Measurements from ENCODE around the gene AP3B2. TPM values are rescaled to one million over a fixed set of nuclear protein-coding genes. Genes with fewer than 3 reads are reported as not detected.

The AP3B2 gene
- polyA plus RNA-seq, 1 donor (not counting 4 experiments of a cell fraction or from before 2014, with no cell fraction given) = 0.25 TPM

- Histone ChIP-seq H3K4me1 (ENCODE audit: control insufficient read depth, extremely low read depth, insufficient read depth, low read length) (no peaks in the 10 kb centered on the region), H3K79me2 (ENCODE audit: control insufficient read depth, insufficient read depth, low read length) (no peaks in the 10 kb centered on the region), H3K27me3 (ENCODE audit: control insufficient read depth, extremely low read depth, insufficient read depth, low read length) (peaks cover 3% of the 10 kb centered on the region), H4K20me1 (ENCODE audit: control insufficient read depth, extremely low read depth, insufficient read depth, low read length) (no peaks in the 10 kb centered on the region), H2AFZ (ENCODE audit: control insufficient read depth, low read length) (no peak overlapping the region), H3K36me3 (ENCODE audit: control insufficient read depth in 2 of 2, extremely low read depth in 1 of 2, insufficient read depth in 2 of 2, low read length in 2 of 2) (no peaks in the 10 kb centered on the region), H3K9ac (ENCODE audit: control insufficient read depth, extremely low read depth, insufficient read depth, low read length) (no peak overlapping the region), H3K4me2 (ENCODE audit: control insufficient read depth, extremely low read depth, insufficient read depth, low read depth, low read length) (no peak overlapping the region), H3K27ac (ENCODE audit: control insufficient read depth, insufficient read depth, low read length) (no peak overlapping the region), H3K9me3 (ENCODE audit: control insufficient read depth, low read depth, low read length) (no peaks in the 10 kb centered on the region), H3K4me3 (ENCODE audit: control insufficient read depth in 2 of 3, extremely low read depth in 1 of 3, insufficient read depth in 2 of 3, low read depth in 1 of 3, low read length in 3 of 3) (no peak overlapping the region), H3K9me1 (ENCODE audit: control insufficient read depth, extremely low read depth, insufficient read depth, low read length) (no peaks in the 10 kb centered on the region)
- FAIRE-seq (no peak), DNase-seq (ENCODE audit: low read depth, low spot score) (no peak)
- dilution Hi-C loops (cut with MboI; ENCODE audit: extremely low pct_ligation_motif_present, low sequenced_read_pairs) = no loop called here
- TF ChIP-seq EZH2 (IDR thresholded peaks at IDR 0.05; ENCODE audit: low read length) = no peak
- TF ChIP-seq CTCF (optimal IDR thresholded peaks at IDR 0.05 in 1 of 3, IDR thresholded peaks at IDR 0.05 in 1 of 3, conservative IDR thresholded peaks at IDR 0.05 in 1 of 3; ENCODE audit: extremely low read depth in 1 of 3, insufficient read depth in 2 of 3, low read length in 3 of 3) = no peak
Measured at GRCh38 chr15:82666606-82667005, 43.1 kb downstream of the AP3B2 start.

- Histone ChIP-seq H4K20me1 (ENCODE audit: control insufficient read depth, extremely low read depth, insufficient read depth, low read length) (no peaks in the 10 kb centered on the region), H3K79me2 (ENCODE audit: control insufficient read depth, insufficient read depth, low read length) (no peaks in the 10 kb centered on the region), H3K27me3 (ENCODE audit: control insufficient read depth, extremely low read depth, insufficient read depth, low read length) (peaks cover 3% of the 10 kb centered on the region), H3K4me1 (ENCODE audit: control insufficient read depth, extremely low read depth, insufficient read depth, low read length) (no peaks in the 10 kb centered on the region), H3K4me3 (ENCODE audit: control insufficient read depth in 2 of 3, extremely low read depth in 1 of 3, insufficient read depth in 2 of 3, low read depth in 1 of 3, low read length in 3 of 3) (no peak overlapping the region), H3K9ac (ENCODE audit: control insufficient read depth, extremely low read depth, insufficient read depth, low read length) (no peak overlapping the region), H2AFZ (ENCODE audit: control insufficient read depth, low read length) (no peak overlapping the region), H3K9me3 (ENCODE audit: control insufficient read depth, low read depth, low read length) (no peaks in the 10 kb centered on the region), H3K9me1 (ENCODE audit: control insufficient read depth, extremely low read depth, insufficient read depth, low read length) (no peaks in the 10 kb centered on the region), H3K4me2 (ENCODE audit: control insufficient read depth, extremely low read depth, insufficient read depth, low read depth, low read length) (no peak overlapping the region), H3K36me3 (ENCODE audit: control insufficient read depth in 2 of 2, extremely low read depth in 1 of 2, insufficient read depth in 2 of 2, low read length in 2 of 2) (no peaks in the 10 kb centered on the region), H3K27ac (ENCODE audit: control insufficient read depth, insufficient read depth, low read length) (no peak overlapping the region)
- no peak for TF ChIP-seq CTCF (optimal IDR thresholded peaks at IDR 0.05 in 1 of 3, IDR thresholded peaks at IDR 0.05 in 1 of 3, conservative IDR thresholded peaks at IDR 0.05 in 1 of 3; ENCODE audit: extremely low read depth in 1 of 3, insufficient read depth in 2 of 3, low read length in 3 of 3)
- no peak for TF ChIP-seq EZH2 (IDR thresholded peaks at IDR 0.05; ENCODE audit: low read length)
- DNase-seq (ENCODE audit: low read depth, low spot score) (no peak), FAIRE-seq (no peak)
- dilution Hi-C loops (cut with MboI; ENCODE audit: extremely low pct_ligation_motif_present, low sequenced_read_pairs) = no loop called here
Measured at GRCh38 chr15:82664021-82664420, 45.7 kb downstream of the AP3B2 start.
